B cell (primary cell): ENCODE results near the gene EFNA1. TPM values are rescaled to one million over a fixed set of nuclear protein-coding genes. Genes with fewer than 3 reads are reported as not detected.

ENCODE experiments used
- ATAC-seq: fragments of 200-7000 bp; cut with Tn5 transposase; one replicate; pipeline ENCODE4 v1.10.0; 2021; ENCODE audit warnings: low read depth, mild to moderate bottlenecking, moderate number of reproducible peaks, moderate library complexity
- CTCF ChIA-PET: fragments of 350-600 bp; sonication (Branson Sonifier 250); formaldehyde crosslinking; loops from one replicate; lab custom pipeline; 2021; ENCODE audit warnings: antibody characterized with exemption, inconsistent platforms; lab: Charles Lee
- POLR2A ChIA-PET: fragments of 350-600 bp; sonication (Branson Sonifier 250); formaldehyde crosslinking; loops from one replicate; lab custom pipeline; 2021; ENCODE audit warnings: antibody characterized with exemption; lab: Charles Lee
- DNase-seq: peaks from one replicate; pipeline ENCODE4 v3.0.0; 2013
- H2AFZ ChIP-seq: 2 replicates; pipeline ENCODE4 v1.6.1; 2012; ENCODE audit warnings: mild to moderate bottlenecking, low read depth, low read length; ENCODE audit not compliant: insufficient read depth, poor library complexity, severe bottlenecking
- H3K27ac ChIP-seq, 2 donors: 1 replicate in 1 of 2; 2 replicates in 1 of 2; pipeline ENCODE4 v1.5.1; 2012 to 2013; ENCODE audit warnings: low read length in 2 of 2, mild to moderate bottlenecking in 2 of 2, moderate library complexity in 1 of 2
- H3K27me3 ChIP-seq, 4 experiments: fragments of 200-600 bp in 1 of 4; sonication (generic) in 1 of 4; replicated peaks in 1 of 4; 1 replicate in 2 of 4; 2 replicates in 2 of 4; pipeline versions ENCODE4 v1.6.1 to v1.7.0; 2013 to 2016; ENCODE audit warnings: low read length in 3 of 4, mild to moderate bottlenecking in 2 of 4, mixed read lengths in 1 of 4, moderate library complexity in 1 of 4; ENCODE audit not compliant: insufficient read depth in 4 of 4, control insufficient read depth in 3 of 4; ENCODE audit errors: control extremely low read depth in 1 of 4
- H3K36me3 ChIP-seq, 2 experiments: replicated peaks in 1 of 2; 1 replicate in 1 of 2; 2 replicates in 1 of 2; pipeline versions ENCODE4 v1.6.1 to v1.7.1; 2013; ENCODE audit warnings: low read length in 1 of 2; ENCODE audit not compliant: insufficient read depth in 2 of 2, control insufficient read depth in 1 of 2; ENCODE audit errors: control extremely low read depth in 1 of 2, extremely low read depth in 1 of 2
- H3K4me1 ChIP-seq, 2 donors: fragments of 200-600 bp in 1 of 2; sonication (generic) in 1 of 2; 1 replicate in 1 of 2; 2 replicates in 1 of 2; pipeline versions ENCODE4 v1.5.1 to v1.6.1; 2013 to 2017; ENCODE audit warnings: low read length in 2 of 2; ENCODE audit not compliant: control insufficient read depth in 2 of 2, insufficient read depth in 2 of 2
- H3K4me2 ChIP-seq: replicated peaks from 2 replicates; pipeline ENCODE3; 2012; ENCODE audit warnings: mild to moderate bottlenecking, low read depth, low read length; ENCODE audit not compliant: poor library complexity, severe bottlenecking
- H3K4me3 ChIP-seq, 5 experiments: fragments of 200-600 bp in 1 of 5; sonication (generic) in 1 of 5; 1 replicate in 3 of 5; 2 replicates in 2 of 5; pipeline versions ENCODE4 v1.5.1 to v1.7.0; 2011 to 2016; ENCODE audit warnings: low read length in 4 of 5, mild to moderate bottlenecking in 4 of 5, low read depth in 2 of 5, control low read depth in 1 of 5, moderate library complexity in 1 of 5; ENCODE audit not compliant: insufficient read depth in 1 of 5; ENCODE audit errors: control extremely low read depth in 1 of 5, extremely low read depth in 1 of 5
- H3K79me2 ChIP-seq: fragments of 200-600 bp; sonication (generic); one replicate; pipeline ENCODE4 v1.6.0; 2016; ENCODE audit warnings: low read length; ENCODE audit not compliant: control insufficient read depth, insufficient read depth
- H3K9ac ChIP-seq: fragments of 200-600 bp; sonication (generic); 2 replicates; pipeline ENCODE4 v1.6.1; 2017; ENCODE audit warnings: mild to moderate bottlenecking, low read length, moderate library complexity
- H3K9me3 ChIP-seq, 3 donors: one replicate each; pipeline versions ENCODE4 v1.6.1 to v1.7.1; 2013; ENCODE audit warnings: low read length in 2 of 3; ENCODE audit not compliant: control insufficient read depth in 2 of 3, insufficient read depth in 1 of 3; ENCODE audit errors: control extremely low read depth in 1 of 3
- H4K20me1 ChIP-seq: 2 replicates; pipeline ENCODE4 v1.6.0; 2012; ENCODE audit warnings: mild to moderate bottlenecking, low read length; ENCODE audit not compliant: insufficient read depth, control insufficient read depth, poor library complexity, severe bottlenecking
- H3K27ac Mint-ChIP-seq: one replicate; pipeline ENCODE4 v1.8.0; 2021; ENCODE audit warnings: mixed read lengths
- H3K27me3 Mint-ChIP-seq: one replicate; pipeline ENCODE4 v1.8.0; 2021; ENCODE audit warnings: mixed read lengths
- H3K4me1 Mint-ChIP-seq: one replicate; pipeline ENCODE4 v1.8.0; 2021; ENCODE audit warnings: mixed read lengths
- H3K4me3 Mint-ChIP-seq: one replicate; pipeline ENCODE4 v1.8.0; 2021; ENCODE audit warnings: mixed read lengths
- H3K9me3 Mint-ChIP-seq: one replicate; pipeline ENCODE4 v1.8.0; 2022; ENCODE audit warnings: mixed read lengths; ENCODE audit not compliant: insufficient read depth
- CTCF ChIP-seq: fragments of 200-600 bp; IDR thresholded peaks from one replicate; pipeline ENCODE4 v1.8.0; 2022; ENCODE audit warnings: antibody characterized with exemption, mild to moderate bottlenecking
- EZH2 ChIP-seq: IDR thresholded peaks from 2 replicates; pipeline ENCODE4 v1.6.1; 2012; ENCODE audit warnings: borderline replicate concordance, low read depth, mild to moderate bottlenecking, moderate library complexity, low read length; ENCODE audit not compliant: insufficient read depth, poor library complexity, severe bottlenecking
- WGBS: methylation state at CpG from one replicate; pipeline ENCODE4 v1.1.5; 2013; ENCODE audit warnings: missing lambda C conversion rate; ENCODE audit not compliant: insufficient coverage; 5-methylcytosine and 5-hydroxymethylcytosine counted together
- intact Hi-C: fragments of 100-400 bp; cut with micrococcal nuclease; formaldehyde crosslinking; loops from one replicate; pipeline ENCODE4 v1.10.0; 2022
- polyA plus RNA-seq: library from polyadenylated mRNA; depleted of rRNA; stranded (reverse); fragments of >200 nt; gene quantifications from 2 replicates; pipeline ENCODE4 v1.2.3, GENCODE V29; 2012
- total RNA-seq, 2 donors: library from RNA; stranded (reverse); fragments of 120-200 nt in 1 of 2; gene quantifications; 1 replicate in 1 of 2; 2 replicates in 1 of 2; pipeline versions ENCODE4 v1.2.3 to v1.2.4, GENCODE V29; 2013 to 2022

EFNA1 gene
- total and polyA plus RNA-seq, 2 donors (not counting 1 experiment from before 2014, with no cell fraction given), result 0.28 TPM; not detected in 1

- ChIA-PET CTCF (interaction anchor here (0.9 to 2.5 kb wide), 8 partner anchors 10 to 519 kb away, joined by 3 to 16 read pairs (median 4); partner anchors contain the start of genes EFNA4 and KRTCAP2), POLR2A (interaction anchor here (0.5 to 2.8 kb wide), 3 partner anchors 14 to 65 kb away, joined by 3 to 9 read pairs (median 6); partner anchors contain the start of gene SLC50A1)
- no peak for DNase-seq
- TF ChIP-seq EZH2 (no peak), CTCF (no peak)
- intact Hi-C loops, result loop anchor here (1.0 to 5.0 kb wide), 2 partner anchors 8 to 1358 kb away; no protein-coding TSS in a partner anchor
- H3K4me1 Mint-ChIP-seq, result peaks cover 52% of the 10 kb centered on the region
- Histone ChIP-seq H3K9me3 (peaks cover 0 to 29% (median 0%) of the 10 kb centered on the region in 3 donors), H2AFZ (peak overlapping the region; percentile 67), H3K36me3 (no peaks in the 10 kb centered on the region), H3K27ac (no peak overlapping the region), H3K9ac (peak overlapping the region; percentile 59), H3K27me3 (peaks cover 0 to 53% (median 42%) of the 10 kb centered on the region in 4 experiments), H3K79me2 (no peaks in the 10 kb centered on the region), H3K4me1 (peaks cover 54 to 58% of the 10 kb centered on the region in 2 donors), H4K20me1 (peaks cover 40% of the 10 kb centered on the region), H3K4me3 (peak overlapping the region in 4 of 5 experiments; percentile 25 to 45 (median 40)), H3K4me2 (peak overlapping the region; percentile 97)
- peaks cover 32% of the 10 kb centered on the region for H3K27me3 Mint-ChIP-seq
- no peak for ATAC-seq
- peak overlapping the region; percentile 79 for H3K27ac Mint-ChIP-seq
- H3K4me3 Mint-ChIP-seq, result peak overlapping the region; percentile 89
- no peaks in the 10 kb centered on the region for H3K9me3 Mint-ChIP-seq
- 15% methylated on average over 3 of the region's 10 CpGs for WGBS
Observed at GRCh38 chr1:155079210-155079486, 48.5 kb upstream of the EFNA1 start.
